Endothelial cell of umbilical vein (primary cell): ENCODE data around the gene LAMA4.

Source experiments
- EZH2 ChIP-seq: IDR thresholded peaks from 2 replicates; pipeline ENCODE4 v1.6.1; 2012; ENCODE audit warnings: borderline replicate concordance, low read depth, mild to moderate bottlenecking, moderate library complexity, low read length, inconsistent platforms; ENCODE audit not compliant: severe bottlenecking
- FOS ChIP-seq: IDR thresholded peaks from 2 replicates; pipeline ENCODE4 v1.6.1; 2011; ENCODE audit warnings: mild to moderate bottlenecking, low read length, moderate library complexity, borderline replicate concordance; ENCODE audit not compliant: insufficient read depth
- JUN ChIP-seq: IDR thresholded peaks from 2 replicates; pipeline ENCODE4 v1.6.1; 2011; ENCODE audit warnings: borderline replicate concordance, low read depth; ENCODE audit not compliant: insufficient read length, insufficient read depth
- MAX ChIP-seq: IDR thresholded peaks from 2 replicates; pipeline ENCODE4 v1.6.1; 2011; ENCODE audit not compliant: insufficient read depth, insufficient read length
- MYC ChIP-seq: IDR thresholded peaks from one replicate; pipeline ENCODE4 v1.6.1; 2011; ENCODE audit warnings: mild to moderate bottlenecking, low read depth, low read length
- POLR2A ChIP-seq: IDR thresholded peaks from 2 replicates; pipeline ENCODE4 v1.6.1; 2012; ENCODE audit warnings: low read depth, mild to moderate bottlenecking, control low read depth, low read length
- POLR2AphosphoS5 ChIP-seq: IDR thresholded peaks from 2 replicates; pipeline ENCODE4 v1.6.1; 2012; ENCODE audit warnings: low read depth, mild to moderate bottlenecking, control low read depth, low read length, moderate library complexity; ENCODE audit not compliant: insufficient read depth
- TF ChIP-seq, protein P1 (sequence below), 2 donors: IDR thresholded peaks; 1 replicate in 1 of 2; 2 replicates in 1 of 2; pipeline ENCODE4 v1.5.1; 2011; ENCODE audit warnings: low read length in 2 of 2, mild to moderate bottlenecking in 2 of 2, moderate library complexity in 2 of 2, control low read depth in 1 of 2, inconsistent platforms in 1 of 2, low read depth in 1 of 2; ENCODE audit not compliant: insufficient read depth in 1 of 2; ENCODE audit errors: extremely low read depth in 1 of 2

- TF ChIP-seq, protein P1, sequence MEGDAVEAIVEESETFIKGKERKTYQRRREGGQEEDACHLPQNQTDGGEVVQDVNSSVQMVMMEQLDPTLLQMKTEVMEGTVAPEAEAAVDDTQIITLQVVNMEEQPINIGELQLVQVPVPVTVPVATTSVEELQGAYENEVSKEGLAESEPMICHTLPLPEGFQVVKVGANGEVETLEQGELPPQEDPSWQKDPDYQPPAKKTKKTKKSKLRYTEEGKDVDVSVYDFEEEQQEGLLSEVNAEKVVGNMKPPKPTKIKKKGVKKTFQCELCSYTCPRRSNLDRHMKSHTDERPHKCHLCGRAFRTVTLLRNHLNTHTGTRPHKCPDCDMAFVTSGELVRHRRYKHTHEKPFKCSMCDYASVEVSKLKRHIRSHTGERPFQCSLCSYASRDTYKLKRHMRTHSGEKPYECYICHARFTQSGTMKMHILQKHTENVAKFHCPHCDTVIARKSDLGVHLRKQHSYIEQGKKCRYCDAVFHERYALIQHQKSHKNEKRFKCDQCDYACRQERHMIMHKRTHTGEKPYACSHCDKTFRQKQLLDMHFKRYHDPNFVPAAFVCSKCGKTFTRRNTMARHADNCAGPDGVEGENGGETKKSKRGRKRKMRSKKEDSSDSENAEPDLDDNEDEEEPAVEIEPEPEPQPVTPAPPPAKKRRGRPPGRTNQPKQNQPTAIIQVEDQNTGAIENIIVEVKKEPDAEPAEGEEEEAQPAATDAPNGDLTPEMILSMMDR (IDR thresholded peaks at IDR 0.05; ENCODE audit: extremely low read depth in 1 of 2, insufficient read depth in 1 of 2, low read depth in 1 of 2, low read length in 2 of 2), result no peak
- TF ChIP-seq POLR2A (no peak), EZH2 (no peak), MYC (no peak), JUN (no peak), MAX (no peak), POLR2AphosphoS5 (peak; percentile 14), FOS (no peak)
These were observed 109.2 kb downstream of the LAMA4 start for GRCh38 chr6:112145080-112145573.
